Measurements from ENCODE around the gene NEU4. TPM values are rescaled to one million over a fixed set of nuclear protein-coding genes. Genes with fewer than 3 reads are reported as not detected.

Gene NEU4
- total and polyA plus RNA-seq, 2 of the 4 experiments (the other 2 are of a cell fraction), result not detected

- Histone ChIP-seq H3K18ac (ENCODE audit: low read depth, low read length) (no peak overlapping the region), H2AK5ac (ENCODE audit: low read depth, low read length) (no peak overlapping the region), H3K4me1 (ENCODE audit: control insufficient read depth, insufficient read depth, low read length) (no peaks in the 10 kb centered on the region), H3K4ac (ENCODE audit: low read depth, low read length) (no peak overlapping the region), H4K20me1 (ENCODE audit: insufficient read depth, low read length) (no peaks in the 10 kb centered on the region), H3K9me3 (ENCODE audit: control insufficient read depth, insufficient read depth, low read length) (0 out of 2 replicates have a peak, but pooled peaks cover 2% of the 10 kb centered on the region), H3K4me2 (ENCODE audit: low read depth, low read length) (no peak overlapping the region), H3K36me3 (ENCODE audit: control insufficient read depth, insufficient read depth, low read length) (no peaks in the 10 kb centered on the region), H3K23ac (ENCODE audit: low read depth, low read length) (no peak overlapping the region), H3K56ac (ENCODE audit: extremely low read depth, insufficient read depth, low read length) (no peak overlapping the region), H4K8ac (ENCODE audit: low read depth in 2 of 2, low read length in 2 of 2) (no peak overlapping the region), H4K91ac (ENCODE audit: insufficient read depth, low read depth, low read length) (no peak overlapping the region), H4K5ac (ENCODE audit: low read depth, low read length) (no peak overlapping the region), H2BK5ac (ENCODE audit: low read depth, low read length, poor library complexity, severe bottlenecking) (no peak overlapping the region), H3K9ac (ENCODE audit: low read depth, low read length) (no peak overlapping the region), H2AFZ (replicated peaks; ENCODE audit: low read length, poor library complexity) (no peak overlapping the region), H2BK120ac (ENCODE audit: low read depth, low read length) (no peak overlapping the region), H2BK20ac (ENCODE audit: low read depth, low read length) (no peak overlapping the region), H3K14ac (replicated peaks; ENCODE audit: low read depth, low read length) (no peak overlapping the region), H3K27me3 (ENCODE audit: control insufficient read depth, insufficient read depth, low read length) (0 out of 2 replicates have a peak, but pooled peaks cover 2% of the 10 kb centered on the region), H3K79me1 (ENCODE audit: low read depth in 1 of 2, low read length in 2 of 2) (no peaks in the 10 kb centered on the region), H2AK9ac (replicated peaks; ENCODE audit: low read depth, low read length, poor library complexity) (no peak overlapping the region), H3K4me3 (ENCODE audit: insufficient read depth, low read depth, low read length) (no peak overlapping the region), H2BK15ac (ENCODE audit: low read depth, low read length) (no peak overlapping the region), H3K9me1 (ENCODE audit: insufficient read depth, low read length) (no peaks in the 10 kb centered on the region), H3K27ac (ENCODE audit: insufficient read depth, low read length) (no peak overlapping the region)
- intact Hi-C loops (cut with micrococcal nuclease), result no loop called here
- no peak for TF ChIP-seq POLR2A (IDR thresholded peaks at IDR 0.05; ENCODE audit: low read depth, low read length)
- dilution Hi-C loops (cut with HindIII; ENCODE audit: low sequenced_read_pairs, unreplicated experiment), result no loop called here
- no TSS peak for BruUV-seq (replicated peaks)
- no CpG with 5 or more reads among the region's 4 CpGs for WGBS, 2 experiments (ENCODE audit: extremely low coverage in 2 of 2, insufficient read length in 1 of 2)
- ChIA-PET CTCF (no interaction called here), POLR2A (ENCODE audit: unreplicated experiment) (no interaction called here)
- in situ Hi-C loops (cut with MboI; ENCODE audit: low sequenced_read_pairs), result no loop called here
- DNase-seq (no peak), ATAC-seq (ENCODE audit: low read depth) (no peak)
These were observed 20.9 kb upstream of the NEU4 start for GRCh38 chr2:241788135-241788534.
